Measurements from ENCODE around the gene ASPDH. TPM values are rescaled to one million over a fixed set of nuclear protein-coding genes. Genes with fewer than 3 reads are reported as not detected.

ASPDH gene
- total and polyA plus RNA-seq, 3 donors from 2014 or later = 0.90 TPM; not detected in 2

DNA sequence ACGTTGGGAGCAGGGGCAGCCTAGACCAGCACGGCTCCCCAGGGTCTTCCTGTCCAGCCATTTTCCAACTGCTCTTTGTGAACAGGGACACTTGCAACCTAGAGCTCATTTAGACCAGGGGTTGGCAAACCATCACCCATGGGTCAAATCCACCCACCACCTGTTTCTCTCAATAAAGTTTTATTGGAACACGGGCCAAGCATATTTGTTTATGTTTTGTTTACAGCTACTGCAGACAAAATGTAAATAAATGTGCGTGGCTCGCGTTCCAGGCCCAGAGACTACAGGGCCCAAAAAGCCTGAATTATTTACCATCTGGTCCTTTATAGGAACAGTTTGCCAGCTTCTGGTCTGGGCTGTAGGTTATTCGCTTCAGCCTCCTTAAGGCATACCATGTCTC is 50.7 kb downstream of the ASPDH start:
- no peak for DNase-seq
- intact Hi-C loops (cut with DNase I; ENCODE audit: low total_unique reads) = loop anchor here (5.0 kb wide), 1 partner anchor 96 kb away; the partner anchor contains the start of gene NAPSA
- WGBS, 2 donors = 77 to 78% methylated on average over 7 of the region's 7 CpGs
- TF ChIP-seq, protein P1, sequence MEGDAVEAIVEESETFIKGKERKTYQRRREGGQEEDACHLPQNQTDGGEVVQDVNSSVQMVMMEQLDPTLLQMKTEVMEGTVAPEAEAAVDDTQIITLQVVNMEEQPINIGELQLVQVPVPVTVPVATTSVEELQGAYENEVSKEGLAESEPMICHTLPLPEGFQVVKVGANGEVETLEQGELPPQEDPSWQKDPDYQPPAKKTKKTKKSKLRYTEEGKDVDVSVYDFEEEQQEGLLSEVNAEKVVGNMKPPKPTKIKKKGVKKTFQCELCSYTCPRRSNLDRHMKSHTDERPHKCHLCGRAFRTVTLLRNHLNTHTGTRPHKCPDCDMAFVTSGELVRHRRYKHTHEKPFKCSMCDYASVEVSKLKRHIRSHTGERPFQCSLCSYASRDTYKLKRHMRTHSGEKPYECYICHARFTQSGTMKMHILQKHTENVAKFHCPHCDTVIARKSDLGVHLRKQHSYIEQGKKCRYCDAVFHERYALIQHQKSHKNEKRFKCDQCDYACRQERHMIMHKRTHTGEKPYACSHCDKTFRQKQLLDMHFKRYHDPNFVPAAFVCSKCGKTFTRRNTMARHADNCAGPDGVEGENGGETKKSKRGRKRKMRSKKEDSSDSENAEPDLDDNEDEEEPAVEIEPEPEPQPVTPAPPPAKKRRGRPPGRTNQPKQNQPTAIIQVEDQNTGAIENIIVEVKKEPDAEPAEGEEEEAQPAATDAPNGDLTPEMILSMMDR (IDR thresholded peaks at IDR 0.05) = no peak
- TF ChIP-seq POLR2A (IDR thresholded peaks at IDR 0.05) = no peak
- Histone ChIP-seq H3K27me3 (no peaks in the 10 kb centered on the region), H3K4me3 (no peak overlapping the region), H3K36me3 (ENCODE audit: low read depth, missing control alignments) (no peaks in the 10 kb centered on the region), H3K4me1 (no peaks in the 10 kb centered on the region), H3K27ac (no peak overlapping the region), H3K9me3 (no peaks in the 10 kb centered on the region)

Other genes with a start within 250 kb of the ASPDH start
- gene KCNC3, start 184.5 kb downstream of the ASPDH start, total RNA-seq = 10 to 100 TPM in 1 of 2 donors, 1 to 10 TPM in 1; 6.9 to 16.0 TPM
- gene KCNC3, start 184.5 kb downstream of the ASPDH start, polyA plus RNA-seq (ENCODE audit: insufficient read depth, low read depth, low replicate concordance) = 7.7 TPM
- 1 to 10 TPM; 1.3 to 2.0 TPM for gene NAPSA, start 148.3 kb downstream of the ASPDH start, total RNA-seq
- gene NAPSA, start 148.3 kb downstream of the ASPDH start, polyA plus RNA-seq (ENCODE audit: insufficient read depth, low read depth, low replicate concordance) = 11.5 TPM
- gene NR1H2, start 137.5 kb downstream of the ASPDH start, total RNA-seq = 10 to 100 TPM; 93.8 to 96.6 TPM
- 68.0 TPM for gene NR1H2, start 137.5 kb downstream of the ASPDH start, polyA plus RNA-seq (ENCODE audit: insufficient read depth, low read depth, low replicate concordance)
- gene POLD1, start 129.6 kb downstream of the ASPDH start, total RNA-seq = 10 to 100 TPM; 42.2 to 51.7 TPM
- 30.7 TPM for gene POLD1, start 129.6 kb downstream of the ASPDH start, polyA plus RNA-seq (ENCODE audit: insufficient read depth, low read depth, low replicate concordance)
- gene SPIB, start 95.0 kb downstream of the ASPDH start, total RNA-seq = 1 to 10 TPM in 1 of 2 donors, under 1 TPM in 1; 0.24 to 1.1 TPM
- 1.6 TPM for gene SPIB, start 95.0 kb downstream of the ASPDH start, polyA plus RNA-seq (ENCODE audit: insufficient read depth, low read depth, low replicate concordance)
- under 1 TPM; 0.31 to 0.63 TPM for gene MYBPC2, start 81.0 kb downstream of the ASPDH start, total RNA-seq
- gene MYBPC2, start 81.0 kb downstream of the ASPDH start, polyA plus RNA-seq (ENCODE audit: insufficient read depth, low read depth, low replicate concordance) = 3.2 TPM
- 100 to 1,000 TPM; 203 to 311 TPM for gene EMC10, start 37.4 kb downstream of the ASPDH start, total RNA-seq
- gene EMC10, start 37.4 kb downstream of the ASPDH start, polyA plus RNA-seq (ENCODE audit: insufficient read depth, low read depth, low replicate concordance) = 162 TPM
- 100 to 1,000 TPM in 1 of 2 donors, 10 to 100 TPM in 1; 60.0 to 120 TPM for gene GARIN5A, start 37.1 kb downstream of the ASPDH start, total RNA-seq
- 126 TPM for gene GARIN5A, start 37.1 kb downstream of the ASPDH start, polyA plus RNA-seq (ENCODE audit: insufficient read depth, low read depth, low replicate concordance)
- gene JOSD2, start 2.7 kb downstream of the ASPDH start, total RNA-seq = 10 to 100 TPM; 26.1 to 37.7 TPM
- 21.6 TPM for gene JOSD2, start 2.7 kb downstream of the ASPDH start, polyA plus RNA-seq (ENCODE audit: insufficient read depth, low read depth, low replicate concordance)
- gene LRRC4B, start 54.5 kb upstream of the ASPDH start, total RNA-seq = 10 to 100 TPM in 1 of 2 donors, 1 to 10 TPM in 1; 5.7 to 10.1 TPM
- 2.8 TPM for gene LRRC4B, start 54.5 kb upstream of the ASPDH start, polyA plus RNA-seq (ENCODE audit: insufficient read depth, low read depth, low replicate concordance)
- 1 to 10 TPM; 2.5 to 5.5 TPM for gene SYT3, start 126.0 kb upstream of the ASPDH start, total RNA-seq
- gene SYT3, start 126.0 kb upstream of the ASPDH start, polyA plus RNA-seq (ENCODE audit: insufficient read depth, low read depth, low replicate concordance) = 3.3 TPM
- gene C19orf81, start 135.5 kb upstream of the ASPDH start, total RNA-seq = 10 to 100 TPM in 1 of 2 donors, 1 to 10 TPM in 1; 5.4 to 10.2 TPM
- 11.7 TPM for gene C19orf81, start 135.5 kb upstream of the ASPDH start, polyA plus RNA-seq (ENCODE audit: insufficient read depth, low read depth, low replicate concordance)
- gene SHANK1, start 205.9 kb upstream of the ASPDH start, total RNA-seq = 1 to 10 TPM; 4.5 to 5.4 TPM
- gene SHANK1, start 205.9 kb upstream of the ASPDH start, polyA plus RNA-seq (ENCODE audit: insufficient read depth, low read depth, low replicate concordance) = 4.1 TPM
- 10 to 100 TPM; 14.3 to 20.6 TPM for gene CLEC11A, start 209.5 kb upstream of the ASPDH start, total RNA-seq
- 16.9 TPM for gene CLEC11A, start 209.5 kb upstream of the ASPDH start, polyA plus RNA-seq (ENCODE audit: insufficient read depth, low read depth, low replicate concordance)